KBM-7 (cell line): ENCODE measurements around the gene ZNF804B.

Source experiments
- DNase-seq: peaks from one replicate; pipeline ENCODE4 v3.0.0-alpha.2; 2015
- in situ Hi-C: fragments of 300-500 bp; cut with MboI; formaldehyde crosslinking; loops from 2 replicates; pipeline ENCODE4 v1.14.3; 2020; ENCODE audit warnings: low sequenced_read_pairs, low pct_unique_long_range_greater_than_20kb, mixed read lengths

The ZNF804B gene

DNA sequence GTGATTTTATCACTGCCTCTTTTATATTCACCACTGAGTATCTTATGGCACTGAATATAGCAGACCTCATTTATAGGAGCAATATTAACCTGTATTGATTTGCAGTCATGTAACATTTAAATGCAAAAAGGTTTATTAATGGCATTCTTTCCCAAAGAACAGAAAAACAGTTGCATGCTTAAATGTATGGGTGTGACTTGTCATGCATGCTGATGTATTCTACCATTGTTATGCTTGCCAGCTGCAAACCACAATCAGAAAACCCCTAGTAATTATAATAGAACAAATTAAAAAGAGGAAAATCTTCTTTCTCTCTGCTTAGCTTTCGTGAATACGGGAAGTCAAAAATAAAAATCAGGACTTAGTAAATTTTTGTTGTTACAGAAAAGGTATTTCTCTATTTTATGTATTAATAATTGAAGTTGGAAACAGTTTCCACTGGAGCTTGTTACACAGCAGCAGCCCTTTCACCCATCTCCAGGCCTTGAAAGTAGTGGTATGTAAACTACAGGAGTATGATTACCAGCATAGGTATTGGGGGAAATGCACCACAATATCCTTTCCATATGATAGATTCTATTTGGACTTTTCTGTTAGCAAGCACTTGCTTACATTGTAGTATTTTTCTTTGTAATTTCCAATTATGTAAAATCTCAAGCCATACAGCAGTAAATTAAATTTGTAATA, 183.5 kb downstream of the ZNF804B start:
- in situ Hi-C loops: no loop called here
- DNase-seq: no peak

DNA sequence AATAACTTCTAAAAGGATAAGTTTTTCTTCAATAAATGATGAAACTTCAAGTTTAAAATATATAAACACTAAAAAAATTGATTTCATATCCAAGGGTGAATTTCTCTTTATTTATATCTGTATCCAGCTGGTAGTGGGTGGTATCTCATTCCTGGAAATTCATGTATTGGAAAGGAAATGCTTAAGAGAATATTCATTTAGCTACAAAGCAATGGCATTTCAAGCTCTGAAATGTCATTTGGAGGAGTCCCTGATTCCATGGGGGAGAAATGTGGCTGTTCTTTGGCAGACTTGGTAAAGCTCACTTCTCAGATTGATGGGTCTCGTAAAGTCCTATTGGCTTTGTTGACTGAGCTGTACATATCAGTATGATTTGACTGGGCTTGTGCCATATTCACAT, 192.3 kb downstream of the ZNF804B start:
- DNase-seq: no peak
- in situ Hi-C loops: no loop called here

DNA sequence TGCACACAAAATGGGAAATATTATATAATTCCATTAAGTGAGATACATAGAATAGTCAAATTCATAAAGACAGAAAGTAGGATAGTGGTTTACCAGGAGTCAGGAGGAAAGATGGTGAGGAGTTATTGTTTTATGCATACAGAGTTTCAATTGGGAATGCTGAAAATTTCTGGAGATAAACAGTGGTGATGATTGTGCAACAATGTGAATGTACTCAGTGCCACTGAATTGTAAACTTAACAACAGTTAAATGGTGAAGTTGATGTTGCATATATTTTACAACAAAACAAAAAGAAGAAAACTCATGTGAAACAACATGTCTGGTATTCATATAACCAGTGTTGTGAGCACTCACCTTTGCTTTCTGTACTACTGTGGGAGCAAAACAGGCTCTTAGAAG, 204.9 kb downstream of the ZNF804B start:
- in situ Hi-C loops: no loop called here
- DNase-seq: no peak

DNA sequence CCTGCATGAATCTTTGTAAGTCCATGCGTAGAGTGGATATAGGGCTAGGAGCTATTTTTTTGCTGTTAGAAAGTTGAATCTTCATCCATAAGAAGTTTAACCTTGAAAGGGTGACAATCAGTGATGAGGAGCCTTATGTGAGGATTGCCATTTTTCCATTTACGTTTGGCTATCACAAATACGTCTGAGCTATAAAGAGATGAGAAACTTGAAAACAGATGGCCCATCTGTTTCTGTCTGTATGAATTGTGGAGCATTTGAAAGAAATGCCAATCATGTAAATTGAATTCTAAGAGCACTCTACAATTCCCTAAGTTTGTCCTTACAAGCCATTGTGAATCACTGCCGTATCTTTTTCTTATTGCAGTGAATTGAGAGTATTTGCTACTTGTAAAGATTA, 205.9 kb downstream of the ZNF804B start:
- in situ Hi-C loops: no loop called here
- no peak for DNase-seq

DNA sequence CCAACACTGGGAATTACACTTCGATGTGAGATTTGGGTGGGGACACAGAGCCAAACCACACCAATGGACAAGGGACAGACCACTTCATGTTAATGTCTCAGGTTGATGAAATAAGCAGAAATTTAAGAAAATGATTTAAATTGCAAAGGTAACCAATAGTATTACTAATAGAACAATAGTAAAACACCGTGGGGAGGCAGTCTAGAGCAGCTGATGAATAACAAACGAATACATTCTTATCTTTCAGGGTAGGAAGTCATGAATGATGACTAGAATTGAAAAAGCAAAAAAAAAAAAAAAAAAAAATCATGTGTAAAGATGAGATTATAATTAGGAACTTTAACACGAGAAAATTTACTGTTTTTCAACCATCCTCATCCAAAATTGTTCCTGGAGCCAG, 207.9 kb downstream of the ZNF804B start:
- in situ Hi-C loops: no loop called here
- no peak for DNase-seq

DNA sequence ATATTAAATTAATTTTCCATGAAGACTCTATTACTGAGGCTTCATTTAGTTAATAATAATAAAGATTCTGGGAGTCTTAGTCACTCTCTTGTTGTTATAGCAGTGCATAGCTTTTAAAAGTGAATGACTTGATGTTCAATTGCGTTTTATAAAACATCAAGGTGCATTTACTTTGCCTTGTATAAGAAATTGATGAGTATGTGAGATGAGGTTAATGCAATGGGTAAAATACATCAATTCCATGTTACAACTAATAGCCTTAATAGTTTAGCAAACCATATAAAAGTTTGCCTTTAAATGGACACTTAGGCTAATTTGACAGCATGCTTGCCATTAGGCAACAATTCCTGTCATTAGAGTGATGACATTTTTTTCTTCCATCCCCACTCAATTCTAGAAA, 209.7 kb downstream of the ZNF804B start:
- DNase-seq: no peak
- in situ Hi-C loops: no loop called here

DNA sequence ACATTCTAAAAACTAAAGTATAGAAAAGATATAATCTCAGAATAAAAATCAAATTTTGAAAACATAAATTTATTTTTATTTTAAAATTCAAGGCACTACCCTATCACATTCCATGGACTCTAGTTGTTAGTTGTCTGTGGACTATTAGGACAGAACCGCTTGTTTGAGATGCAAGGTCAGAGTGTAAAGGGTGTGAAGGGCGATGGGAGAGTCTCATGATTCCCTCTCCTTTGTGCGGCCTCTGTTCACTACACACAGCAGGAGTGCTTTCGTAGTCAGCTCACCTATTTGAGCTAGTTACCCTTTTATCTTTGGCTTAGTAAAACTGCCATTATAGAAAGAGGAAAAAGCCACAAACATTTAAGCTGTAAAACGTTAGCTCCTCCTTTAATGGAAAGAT, 225.8 kb downstream of the ZNF804B start:
- no peak for DNase-seq
- in situ Hi-C loops: no loop called here

DNA sequence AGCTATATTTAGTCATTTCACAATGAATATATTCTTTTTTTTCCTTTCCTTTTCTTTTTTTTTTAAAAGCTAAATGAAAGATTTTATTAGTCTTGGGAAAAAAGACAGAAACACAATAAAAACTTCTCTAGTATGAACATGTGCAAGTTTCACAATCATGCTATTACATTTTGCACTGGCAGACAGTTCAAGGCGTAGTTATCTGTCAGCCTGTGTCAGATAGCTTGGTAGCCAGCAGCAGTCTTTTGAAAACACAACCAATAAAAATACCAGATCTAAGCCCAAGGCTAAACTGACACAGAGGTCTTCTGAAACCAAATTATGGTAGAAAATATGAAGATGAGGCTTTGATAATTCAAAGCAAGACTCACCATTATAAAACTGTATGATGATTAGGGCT, 241.8 kb downstream of the ZNF804B start:
- DNase-seq: no peak
- in situ Hi-C loops: no loop called here

DNA sequence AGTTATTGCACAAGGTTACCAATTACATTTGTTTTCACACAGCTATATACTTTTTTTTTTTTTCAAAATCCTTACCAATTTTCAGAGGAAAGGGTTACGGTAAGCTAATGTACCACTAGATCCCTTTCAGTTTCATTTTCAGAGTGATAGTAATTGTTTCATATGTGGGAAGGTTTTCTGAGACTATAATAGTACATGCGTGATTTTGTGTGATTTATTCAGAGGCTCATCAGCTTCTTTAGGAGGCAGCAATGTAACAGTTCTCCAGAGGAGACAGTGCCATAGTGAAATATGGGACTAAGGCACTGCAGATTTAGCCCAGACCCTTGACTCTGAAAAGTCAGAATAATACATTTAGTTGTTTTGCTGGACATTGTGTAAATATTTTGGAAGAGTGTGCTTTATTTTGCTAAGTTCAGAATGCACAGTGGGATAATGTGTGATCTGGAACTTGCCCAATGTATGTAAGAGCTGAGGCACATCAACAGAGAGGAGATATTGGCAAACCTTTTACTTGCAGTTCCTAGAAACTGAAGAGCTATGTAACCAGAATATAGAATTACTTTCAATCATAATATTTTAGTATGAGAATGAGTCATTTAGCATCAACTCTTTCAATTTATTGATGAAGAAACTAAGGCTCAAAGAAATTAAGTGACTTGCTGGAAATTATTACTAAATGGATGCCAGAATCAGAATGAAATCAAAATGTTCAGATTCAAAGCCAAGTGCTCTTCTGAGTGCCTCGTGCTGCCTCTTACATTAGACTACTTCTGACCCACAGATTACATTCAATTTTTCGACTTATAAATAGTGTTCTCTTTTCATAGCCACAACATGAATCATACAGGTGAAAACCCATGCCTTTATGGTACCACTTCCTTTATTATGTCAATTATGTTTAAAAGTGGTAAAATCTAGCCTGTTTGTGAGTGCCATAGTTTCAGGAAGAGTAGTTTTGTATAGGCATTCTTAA, 243.8 kb downstream of the ZNF804B start:
- in situ Hi-C loops: no loop called here
- DNase-seq: no peak

DNA sequence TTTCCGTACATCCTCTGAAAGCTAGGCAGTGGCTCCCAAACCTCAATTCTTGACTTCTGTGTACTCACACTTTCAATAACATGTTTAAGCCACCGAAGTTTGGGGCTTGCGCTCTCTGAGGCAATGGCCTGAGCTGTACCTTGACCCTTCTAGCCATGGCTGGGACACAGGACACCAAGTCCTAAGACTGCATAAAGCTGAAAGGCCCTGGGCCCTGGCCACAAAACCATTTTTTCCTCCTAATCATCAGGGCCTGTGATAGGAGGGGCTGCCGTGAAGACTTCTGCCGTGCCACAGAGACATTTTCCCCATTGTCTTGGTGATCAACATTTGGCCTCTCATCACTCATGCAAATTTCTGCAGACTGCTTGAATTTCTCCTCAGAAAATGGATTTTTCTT, 252.5 kb downstream of the ZNF804B start:
- DNase-seq: no peak
- in situ Hi-C loops: no loop called here

DNA sequence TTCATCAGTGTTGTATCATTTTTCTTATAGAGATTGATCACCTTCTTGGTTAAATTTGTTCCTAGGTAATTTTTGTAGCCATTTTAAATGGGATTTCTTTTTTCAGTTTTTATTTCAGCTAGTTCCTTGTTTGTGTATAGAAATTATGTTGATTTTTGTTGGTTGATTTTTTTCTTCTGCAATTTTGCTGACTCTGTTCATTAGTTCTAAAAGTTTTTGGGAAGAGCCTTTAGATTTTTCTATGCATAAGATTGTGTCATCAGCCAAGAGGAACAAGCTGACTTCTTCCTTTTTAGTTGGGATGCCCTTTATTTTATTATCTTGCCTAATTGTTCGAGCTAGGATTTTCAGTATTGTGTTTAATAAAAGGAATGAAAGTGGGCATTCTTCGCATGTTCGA, 258.2 kb downstream of the ZNF804B start:
- in situ Hi-C loops: no loop called here
- DNase-seq: no peak

DNA sequence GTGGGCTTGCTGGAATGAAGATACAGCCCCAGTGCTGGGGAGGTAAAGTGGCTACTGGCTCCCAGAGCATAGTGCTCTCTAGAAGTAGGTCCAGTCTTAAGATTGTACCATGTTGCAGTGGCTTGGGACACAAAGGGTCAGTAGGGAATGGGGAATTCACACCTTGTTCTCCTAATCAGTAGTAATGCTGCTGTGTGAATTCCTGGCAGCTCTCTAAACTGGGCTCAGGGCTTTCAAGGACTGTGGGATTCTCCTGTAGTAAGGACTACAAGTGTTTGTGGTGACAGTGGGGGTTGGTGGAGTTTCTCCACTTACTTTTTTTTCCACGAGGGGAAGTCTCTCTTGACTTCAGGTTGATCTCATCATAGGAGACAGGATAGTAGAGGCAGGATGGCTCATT, 262.2 kb downstream of the ZNF804B start:
- in situ Hi-C loops: no loop called here
- DNase-seq: no peak

DNA sequence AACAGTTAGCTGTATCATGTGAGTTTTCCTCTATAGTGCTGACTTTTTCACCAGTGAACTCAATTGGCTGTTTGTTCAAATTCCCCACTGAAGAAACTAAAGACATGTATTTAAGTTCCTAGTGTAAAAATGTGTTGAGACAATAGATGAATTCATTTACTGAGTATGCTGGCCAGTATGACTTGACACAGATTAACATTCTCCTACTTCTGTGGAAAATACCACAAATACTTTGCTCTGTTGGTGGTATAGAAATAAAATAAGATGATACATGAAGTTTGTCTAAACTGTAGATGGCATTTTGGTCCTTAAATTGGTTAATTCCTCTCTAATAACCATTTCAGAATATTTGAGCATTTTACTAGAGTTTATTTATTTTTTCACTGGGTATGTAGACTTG, 263.7 kb downstream of the ZNF804B start:
- in situ Hi-C loops: no loop called here
- no peak for DNase-seq

DNA sequence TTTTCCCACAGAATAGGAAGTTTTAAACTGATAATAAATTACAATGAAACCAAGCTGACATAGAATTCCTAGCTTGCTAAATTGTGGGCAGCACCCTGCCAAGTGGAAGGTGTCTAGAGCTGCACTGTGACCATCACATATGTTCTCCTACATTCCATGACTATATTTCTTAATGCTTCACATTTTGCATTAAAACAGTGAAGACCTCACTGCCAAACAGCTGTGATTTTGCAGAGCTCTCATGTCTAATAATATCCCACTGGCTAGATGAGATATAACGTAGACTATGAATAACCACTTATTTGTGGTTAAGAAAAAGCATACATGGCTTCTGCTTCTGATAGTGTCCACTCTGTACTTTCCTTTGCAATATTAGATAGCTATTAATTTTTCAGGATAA, 264.4 kb downstream of the ZNF804B start:
- no peak for DNase-seq
- in situ Hi-C loops: no loop called here

DNA sequence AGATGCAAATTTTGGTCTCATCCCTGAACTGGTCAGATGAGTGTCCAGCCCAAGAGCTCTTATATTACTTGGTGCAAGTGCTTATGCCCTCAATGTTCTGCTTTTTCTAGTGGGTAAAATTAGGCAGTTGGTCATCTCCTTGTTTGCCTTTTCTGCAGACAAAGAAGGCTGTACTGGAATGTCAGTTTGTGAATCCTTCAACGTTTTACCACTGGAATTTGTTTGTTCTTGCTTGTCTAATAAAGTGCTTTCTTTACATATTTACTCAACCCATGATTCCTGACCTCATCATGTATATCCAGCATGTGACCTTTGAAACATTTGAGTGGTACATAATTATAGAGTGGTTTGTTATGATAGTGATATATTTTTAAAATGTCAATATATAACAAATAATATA, 268.3 kb downstream of the ZNF804B start:
- in situ Hi-C loops: no loop called here
- no peak for DNase-seq

DNA sequence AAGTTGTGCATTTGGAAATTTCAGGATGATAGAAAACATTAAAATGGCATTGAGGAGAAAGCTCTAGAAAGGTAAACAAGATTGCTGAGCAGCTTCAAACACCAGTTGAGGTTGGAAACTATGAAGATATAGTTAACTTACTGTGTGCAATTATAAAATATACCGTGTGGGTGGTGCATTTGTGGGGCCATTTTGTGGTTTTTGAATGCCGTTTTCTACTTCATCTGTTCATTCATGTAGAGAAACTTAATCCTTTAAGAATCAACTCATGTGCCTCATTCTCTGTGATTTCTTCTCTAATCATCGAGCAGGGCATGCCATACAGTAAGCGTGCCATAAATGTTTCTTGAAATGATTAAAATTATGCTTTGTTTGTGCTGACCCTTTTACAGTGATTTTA, 268.8 kb downstream of the ZNF804B start:
- no peak for DNase-seq
- in situ Hi-C loops: no loop called here

DNA sequence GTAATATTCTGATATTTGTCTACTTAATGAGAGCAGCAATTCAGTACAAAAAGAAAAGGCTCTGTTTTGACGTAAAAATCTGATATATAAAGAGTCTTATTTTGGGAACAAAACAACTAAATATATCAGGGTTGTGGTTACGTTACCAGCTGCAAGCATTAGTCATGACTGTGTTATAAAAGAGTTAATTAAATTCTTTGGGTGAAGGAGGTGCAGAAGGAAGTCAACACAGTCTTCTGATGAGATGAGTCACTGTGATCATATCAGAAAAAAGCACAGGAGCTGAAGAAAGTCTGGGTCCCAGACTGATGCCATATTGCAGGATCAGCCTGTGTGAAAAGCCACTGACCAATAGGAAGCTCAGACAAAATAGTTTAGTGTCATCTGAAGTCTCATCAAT, 270.4 kb downstream of the ZNF804B start:
- in situ Hi-C loops: no loop called here
- no peak for DNase-seq

DNA sequence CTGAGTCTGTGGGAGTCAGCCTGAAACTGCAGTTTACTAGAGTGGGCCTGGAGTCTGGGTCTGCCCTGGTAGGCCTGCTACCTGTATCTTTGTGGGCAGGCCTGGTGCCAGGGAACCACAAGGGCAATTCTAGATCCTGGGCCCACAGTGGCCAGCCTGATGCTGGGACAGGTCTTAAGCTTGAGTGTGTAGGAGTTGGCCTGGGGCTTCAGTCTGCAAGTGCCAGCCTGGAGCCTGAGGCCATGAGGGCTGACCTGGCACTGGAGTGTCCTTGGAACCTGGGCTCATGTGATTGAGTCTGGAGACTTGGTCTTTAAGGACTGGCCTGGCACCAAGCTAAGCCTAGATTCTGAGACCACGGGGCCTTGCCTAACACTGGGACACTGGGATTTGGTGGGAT, 281.7 kb downstream of the ZNF804B start:
- no peak for DNase-seq
- in situ Hi-C loops: no loop called here

DNA sequence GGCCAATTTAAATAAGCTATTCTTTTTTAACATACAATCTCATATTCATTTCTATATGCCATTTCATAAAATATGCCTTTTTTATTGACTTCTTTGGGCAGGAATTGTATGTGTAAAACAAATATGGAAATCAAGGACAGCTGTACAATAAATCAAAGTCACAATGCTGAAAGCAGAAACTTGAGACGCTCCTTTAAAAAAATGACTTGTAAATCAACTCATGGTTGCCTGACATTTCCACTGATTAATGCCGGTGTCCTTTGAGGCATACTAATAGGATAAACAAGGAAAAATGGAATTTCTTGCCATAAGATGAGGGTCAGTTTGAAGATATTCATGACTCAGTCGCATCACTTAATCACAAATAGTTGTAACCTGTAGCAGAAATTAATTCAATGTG, 283.4 kb downstream of the ZNF804B start:
- no peak for DNase-seq

DNA sequence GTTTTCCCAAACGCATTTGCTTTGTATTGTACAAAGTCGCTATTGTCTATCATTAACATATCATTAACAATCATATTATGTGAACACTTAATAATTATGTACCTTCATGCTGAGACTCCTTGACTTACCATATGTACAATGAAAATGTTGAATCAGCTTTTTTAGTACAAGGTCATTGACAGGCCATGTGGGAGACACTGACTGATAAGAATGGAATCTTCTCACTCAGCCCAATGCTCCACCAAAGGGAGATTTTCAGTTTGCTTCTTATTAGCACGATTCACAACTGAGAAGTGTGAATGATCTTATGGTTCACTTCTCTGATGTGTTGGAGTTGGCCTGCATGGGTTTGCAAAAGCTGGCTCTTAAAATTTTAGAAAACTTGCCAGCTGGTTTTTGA, 289.5 kb downstream of the ZNF804B start:
- in situ Hi-C loops: no loop called here
- no peak for DNase-seq

More for the DNA sequence above, 283.4 kb downstream of the ZNF804B start:
- in situ Hi-C loops: no loop called here

DNA sequence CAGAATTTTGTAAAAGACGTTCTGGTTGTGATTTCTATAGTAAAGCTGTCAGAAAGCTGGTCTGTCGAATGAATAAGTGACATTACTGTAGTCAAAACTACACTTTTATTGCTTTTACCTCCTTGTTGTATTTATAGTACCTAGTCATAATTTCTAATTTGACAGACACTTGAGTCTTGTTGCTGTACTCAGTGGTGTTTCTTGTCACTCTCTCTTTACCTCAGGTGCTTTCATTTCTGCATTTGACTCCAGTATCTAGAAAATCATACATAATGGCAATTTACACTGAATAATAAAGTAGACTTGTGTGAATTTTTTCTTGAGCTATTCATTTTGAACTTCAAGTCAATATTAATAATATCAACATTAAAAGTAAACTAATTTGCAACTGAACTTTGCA, 293.6 kb downstream of the ZNF804B start:
- in situ Hi-C loops: no loop called here
- DNase-seq: no peak
